Amniotic epithelial cell (primary cell): ENCODE data around the gene PCDHGB3.
"Not testable (repeated sequence)": the region's sequence is repeated elsewhere in the genome, so short reads cannot be mapped to it uniquely, and the experiment has no call there.

ENCODE experiments used
- DNase-seq: peaks from one replicate; pipeline ENCODE4 v3.0.0-alpha.2; 2010; ENCODE audit warnings: low read depth

Gene PCDHGB3

DNA sequence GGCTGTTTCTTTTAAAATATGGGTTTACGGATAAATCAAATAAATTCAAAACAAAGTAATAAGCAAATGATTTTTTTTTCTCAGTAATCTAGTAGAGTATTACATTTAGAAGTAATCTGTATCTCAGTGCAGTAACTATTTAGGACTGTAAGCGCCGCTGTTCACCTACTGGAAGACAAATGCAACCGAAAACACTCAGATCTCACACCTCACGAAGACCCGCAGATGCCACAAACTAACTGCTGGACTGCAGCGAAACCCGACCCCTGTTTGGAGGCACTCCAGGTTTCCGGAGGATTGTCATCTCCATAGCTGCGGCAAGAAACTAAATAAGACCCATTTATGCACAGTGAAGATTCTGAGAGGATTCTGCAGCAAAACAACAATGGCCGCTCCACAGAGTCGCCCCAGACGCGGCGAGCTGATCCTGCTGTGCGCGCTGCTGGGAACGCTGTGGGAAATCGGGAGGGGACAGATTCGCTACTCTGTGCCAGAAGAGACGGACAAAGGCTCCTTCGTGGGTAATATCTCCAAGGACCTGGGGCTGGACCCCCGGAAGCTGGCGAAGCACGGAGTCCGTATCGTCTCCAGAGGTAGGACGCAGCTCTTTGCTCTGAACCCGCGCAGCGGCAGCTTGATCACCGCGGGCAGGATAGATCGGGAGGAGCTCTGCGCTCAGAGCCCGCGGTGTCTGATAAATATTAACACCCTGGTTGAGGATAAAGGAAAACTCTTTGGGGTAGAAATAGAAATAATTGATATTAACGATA is 22.6 kb downstream of the PCDHGB3 start, which contains the start of gene PCDHGA8:
PCDHGA8 (plus strand) TSS at position 205 of the 770 bp plus-strand sequence; CDS start at position 386, 181 bp downstream.
- DNase-seq, result no peak

DNA sequence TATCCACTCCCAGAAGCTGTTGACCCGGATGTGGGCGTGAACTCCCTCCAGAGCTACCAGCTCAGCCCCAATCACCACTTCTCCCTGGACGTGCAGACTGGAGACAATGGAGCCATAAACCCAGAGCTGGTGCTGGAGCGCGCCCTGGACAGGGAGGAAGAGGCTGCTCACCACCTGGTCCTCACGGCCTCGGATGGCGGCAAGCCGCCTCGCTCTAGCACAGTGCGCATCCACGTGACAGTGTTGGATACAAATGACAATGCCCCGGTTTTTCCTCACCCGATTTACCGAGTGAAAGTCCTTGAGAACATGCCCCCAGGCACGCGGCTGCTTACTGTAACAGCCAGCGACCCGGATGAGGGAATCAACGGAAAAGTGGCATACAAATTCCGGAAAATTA is 23.2 kb downstream of the PCDHGB3 start:
- DNase-seq, result no peak

DNA sequence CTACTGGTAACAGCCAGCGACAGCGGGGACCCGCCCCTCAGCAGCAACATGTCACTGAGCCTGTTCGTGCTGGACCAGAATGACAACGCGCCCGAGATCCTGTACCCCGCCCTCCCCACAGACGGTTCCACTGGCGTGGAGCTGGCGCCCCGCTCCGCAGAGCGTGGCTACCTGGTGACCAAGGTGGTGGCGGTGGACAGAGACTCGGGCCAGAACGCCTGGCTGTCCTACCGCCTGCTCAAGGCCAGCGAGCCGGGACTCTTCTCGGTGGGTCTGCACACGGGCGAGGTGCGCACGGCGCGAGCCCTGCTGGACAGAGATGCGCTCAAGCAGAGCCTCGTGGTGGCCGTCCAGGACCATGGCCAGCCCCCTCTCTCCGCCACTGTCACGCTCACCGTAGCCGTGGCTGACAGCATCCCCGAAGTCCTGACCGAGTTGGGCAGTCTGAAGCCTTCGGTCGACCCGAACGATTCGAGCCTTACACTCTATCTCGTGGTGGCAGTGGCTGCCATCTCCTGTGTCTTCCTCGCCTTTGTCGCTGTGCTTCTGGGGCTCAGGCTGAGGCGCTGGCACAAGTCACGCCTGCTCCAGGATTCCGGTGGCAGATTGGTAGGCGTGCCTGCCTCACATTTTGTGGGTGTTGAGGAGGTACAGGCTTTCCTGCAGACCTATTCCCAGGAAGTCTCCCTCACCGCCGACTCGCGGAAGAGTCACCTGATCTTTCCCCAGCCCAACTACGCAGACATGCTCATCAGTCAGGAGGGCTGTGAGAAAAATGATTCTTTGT is 24.6 kb downstream of the PCDHGB3 start:
- not testable (repeated sequence) for DNase-seq

DNA sequence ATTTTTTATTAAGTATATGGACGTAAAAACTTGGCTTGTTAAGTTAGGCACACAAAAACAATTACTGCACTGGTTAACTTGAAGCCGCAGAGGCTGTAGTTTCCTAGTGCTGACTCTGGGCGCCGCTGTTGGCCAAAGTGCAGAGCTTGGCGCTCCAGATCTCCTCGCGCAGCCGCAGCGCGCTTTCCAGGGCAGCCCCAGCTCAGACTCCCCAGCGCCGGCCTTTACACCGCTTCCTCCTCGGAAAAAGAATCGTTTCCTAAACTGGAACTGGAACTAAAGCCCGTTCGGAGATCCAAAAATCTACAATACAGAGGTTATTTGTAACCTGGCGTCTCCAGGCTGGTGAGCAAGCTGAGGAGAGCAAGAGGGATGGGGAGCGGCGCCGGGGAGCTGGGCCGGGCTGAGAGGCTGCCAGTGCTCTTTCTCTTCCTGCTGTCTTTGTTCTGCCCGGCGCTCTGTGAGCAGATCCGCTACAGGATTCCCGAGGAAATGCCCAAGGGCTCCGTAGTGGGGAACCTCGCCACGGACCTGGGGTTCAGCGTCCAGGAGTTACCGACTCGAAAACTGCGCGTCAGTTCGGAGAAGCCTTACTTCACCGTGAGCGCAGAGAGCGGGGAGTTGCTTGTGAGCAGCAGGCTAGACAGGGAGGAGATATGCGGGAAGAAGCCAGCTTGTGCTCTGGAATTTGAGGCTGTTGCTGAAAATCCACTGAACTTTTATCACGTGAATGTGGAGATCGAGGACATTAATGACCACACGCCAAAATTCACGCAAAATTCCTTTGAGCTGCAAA is 27.9 kb downstream of the PCDHGB3 start, which contains the start of gene PCDHGB5:
PCDHGB5 (plus strand) TSS at position 192 of the 796 bp plus-strand sequence; CDS start at position 373, 181 bp downstream.
- peak; percentile 44 for DNase-seq

DNA sequence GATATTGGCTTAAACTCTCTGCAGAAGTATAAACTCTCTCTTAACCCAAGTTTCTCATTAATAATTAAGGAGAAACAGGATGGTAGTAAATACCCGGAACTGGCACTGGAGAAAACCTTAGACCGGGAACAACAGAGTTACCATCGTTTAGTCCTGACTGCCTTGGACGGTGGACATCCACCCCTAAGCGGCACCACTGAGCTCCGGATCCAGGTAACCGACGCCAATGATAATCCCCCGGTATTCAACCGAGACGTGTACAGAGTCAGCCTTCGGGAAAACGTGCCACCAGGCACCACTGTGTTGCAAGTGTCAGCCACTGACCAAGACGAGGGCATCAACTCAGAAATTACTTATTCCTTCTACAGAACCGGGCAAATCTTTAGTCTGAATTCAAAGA is 28.6 kb downstream of the PCDHGB3 start:
- DNase-seq, result no peak

DNA sequence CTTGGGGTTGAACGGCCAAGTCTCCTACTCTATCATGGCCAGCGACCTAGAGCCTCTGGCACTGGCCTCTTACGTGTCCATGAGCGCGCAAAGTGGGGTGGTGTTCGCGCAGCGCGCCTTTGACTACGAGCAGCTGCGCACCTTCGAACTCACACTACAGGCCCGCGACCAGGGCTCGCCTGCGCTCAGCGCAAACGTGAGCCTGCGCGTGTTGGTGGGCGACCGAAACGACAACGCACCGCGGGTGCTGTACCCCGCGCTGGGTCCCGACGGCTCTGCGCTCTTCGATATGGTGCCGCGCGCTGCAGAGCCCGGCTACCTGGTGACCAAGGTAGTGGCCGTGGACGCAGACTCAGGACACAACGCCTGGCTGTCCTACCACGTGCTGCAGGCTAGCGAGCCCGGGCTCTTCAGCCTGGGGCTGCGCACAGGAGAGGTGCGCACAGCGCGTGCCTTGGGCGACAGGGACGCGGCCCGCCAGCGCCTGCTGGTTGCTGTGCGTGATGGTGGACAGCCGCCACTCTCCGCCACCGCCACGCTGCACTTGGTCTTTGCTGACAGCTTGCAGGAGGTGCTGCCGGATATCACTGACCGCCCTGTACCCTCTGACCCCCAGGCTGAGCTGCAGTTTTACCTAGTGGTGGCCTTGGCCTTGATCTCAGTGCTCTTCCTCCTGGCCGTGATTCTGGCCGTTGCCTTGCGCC is 29.7 kb downstream of the PCDHGB3 start:
- no peak for DNase-seq

DNA sequence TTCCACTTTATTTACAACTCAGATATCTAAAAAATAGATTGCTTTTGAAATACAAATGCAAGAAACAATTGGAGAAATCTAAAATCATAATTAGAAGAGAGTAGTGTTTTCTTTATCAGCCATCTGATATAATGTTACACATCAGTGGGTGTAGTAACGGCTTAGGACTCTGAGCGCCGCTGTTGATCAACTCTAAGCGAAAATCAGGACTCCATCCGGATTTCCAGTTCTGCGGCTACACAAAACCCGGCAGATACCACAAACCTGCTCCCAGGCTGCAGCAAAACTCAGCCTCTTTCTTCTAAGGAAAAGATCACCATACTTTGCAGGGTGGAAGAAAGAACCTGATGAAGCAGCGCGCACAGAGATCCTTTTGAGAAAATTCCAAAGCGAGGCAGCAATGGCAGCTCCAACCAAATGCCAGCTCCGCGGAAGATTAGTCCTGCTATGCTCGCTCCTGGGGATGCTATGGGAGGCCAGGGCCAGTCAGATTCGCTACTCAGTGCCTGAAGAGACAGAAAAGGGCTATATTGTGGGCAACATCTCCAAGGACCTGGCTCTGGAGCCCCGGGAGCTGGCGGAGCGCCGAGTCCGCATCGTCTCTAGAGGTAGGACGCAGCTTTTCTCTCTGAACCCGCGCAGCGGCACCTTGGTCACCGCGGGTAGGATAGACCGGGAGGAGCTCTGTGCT is 32.7 kb downstream of the PCDHGB3 start, which contains the start of gene PCDHGA9:
PCDHGA9 (plus strand) TSS at position 226 of the 691 bp plus-strand sequence; CDS start at position 401, 175 bp downstream.
- peak; percentile 41 for DNase-seq

DNA sequence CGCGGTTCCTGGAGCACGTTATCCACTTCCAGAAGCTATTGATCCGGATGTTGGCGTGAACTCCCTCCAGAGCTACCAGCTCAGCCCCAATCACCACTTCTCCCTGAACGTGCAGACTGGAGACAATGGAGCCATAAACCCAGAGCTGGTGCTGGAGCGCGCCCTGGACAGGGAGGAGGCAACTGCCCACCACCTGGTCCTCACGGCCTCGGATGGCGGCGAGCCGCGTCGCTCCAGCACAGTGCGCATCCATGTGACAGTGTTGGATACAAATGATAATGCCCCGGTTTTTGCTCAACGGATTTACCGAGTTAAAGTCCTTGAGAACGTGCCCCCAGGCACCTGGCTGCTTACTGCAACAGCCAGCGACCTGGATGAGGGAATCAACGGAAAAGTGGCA is 33.3 kb downstream of the PCDHGB3 start:
- no peak for DNase-seq

DNA sequence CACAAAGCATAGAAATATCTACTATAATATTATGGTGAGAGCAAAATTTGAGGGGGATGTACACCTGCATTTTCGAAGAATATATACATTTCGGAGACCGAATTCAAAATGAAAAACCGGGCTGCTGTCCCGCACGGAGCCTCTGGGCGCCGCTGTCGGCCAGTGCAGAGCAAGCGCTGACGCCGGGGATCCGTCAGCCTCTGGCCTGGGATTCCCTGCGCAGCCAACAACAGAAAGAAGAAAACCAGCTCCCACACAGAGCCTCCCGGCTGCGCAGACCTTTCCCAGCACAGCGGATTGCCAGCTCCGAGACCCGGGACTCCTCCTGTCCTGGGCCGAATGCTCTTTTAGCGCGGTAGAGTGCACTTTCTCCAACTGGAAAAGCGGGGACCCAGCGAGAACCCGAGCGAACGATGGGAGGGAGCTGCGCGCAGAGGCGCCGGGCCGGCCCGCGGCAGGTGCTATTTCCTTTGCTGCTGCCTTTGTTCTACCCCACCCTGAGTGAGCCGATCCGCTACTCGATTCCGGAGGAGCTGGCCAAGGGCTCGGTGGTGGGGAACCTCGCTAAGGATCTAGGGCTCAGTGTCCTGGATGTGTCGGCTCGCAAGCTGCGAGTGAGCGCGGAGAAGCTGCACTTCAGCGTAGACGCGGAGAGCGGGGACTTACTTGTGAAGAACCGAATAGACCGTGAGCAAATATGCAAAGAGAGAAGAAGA is 37.9 kb downstream of the PCDHGB3 start, which contains the start of gene PCDHGB6:
PCDHGB6 (plus strand) TSS at position 232 of the 716 bp plus-strand sequence; CDS start at position 414, 182 bp downstream.
- DNase-seq, result peak; percentile 34

DNA sequence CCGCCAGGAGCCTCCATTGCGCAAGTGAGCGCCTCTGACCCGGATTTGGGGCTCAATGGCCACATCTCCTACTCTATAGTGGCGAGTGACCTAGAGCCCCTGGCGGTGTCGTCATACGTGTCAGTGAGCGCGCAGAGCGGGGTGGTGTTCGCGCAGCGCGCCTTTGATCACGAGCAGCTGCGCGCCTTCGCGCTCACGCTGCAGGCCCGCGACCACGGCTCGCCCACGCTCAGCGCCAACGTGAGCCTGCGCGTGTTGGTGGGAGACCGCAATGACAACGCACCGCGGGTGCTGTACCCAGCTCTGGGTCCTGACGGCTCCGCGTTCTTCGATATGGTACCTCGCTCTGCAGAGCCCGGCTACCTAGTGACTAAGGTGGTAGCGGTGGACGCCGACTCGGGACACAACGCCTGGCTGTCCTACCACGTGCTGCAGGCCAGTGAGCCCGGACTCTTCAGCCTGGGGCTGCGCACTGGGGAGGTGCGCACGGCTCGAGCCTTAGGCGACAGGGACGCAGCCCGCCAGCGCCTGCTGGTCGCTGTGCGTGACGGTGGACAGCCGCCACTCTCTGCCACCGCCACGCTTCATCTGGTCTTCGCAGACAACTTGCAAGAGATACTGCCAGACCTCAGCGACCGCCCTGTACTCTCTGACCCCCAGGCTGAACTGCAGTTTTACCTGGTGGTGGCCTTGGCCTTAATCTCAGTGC is 39.7 kb downstream of the PCDHGB3 start:
- DNase-seq, result no peak

DNA sequence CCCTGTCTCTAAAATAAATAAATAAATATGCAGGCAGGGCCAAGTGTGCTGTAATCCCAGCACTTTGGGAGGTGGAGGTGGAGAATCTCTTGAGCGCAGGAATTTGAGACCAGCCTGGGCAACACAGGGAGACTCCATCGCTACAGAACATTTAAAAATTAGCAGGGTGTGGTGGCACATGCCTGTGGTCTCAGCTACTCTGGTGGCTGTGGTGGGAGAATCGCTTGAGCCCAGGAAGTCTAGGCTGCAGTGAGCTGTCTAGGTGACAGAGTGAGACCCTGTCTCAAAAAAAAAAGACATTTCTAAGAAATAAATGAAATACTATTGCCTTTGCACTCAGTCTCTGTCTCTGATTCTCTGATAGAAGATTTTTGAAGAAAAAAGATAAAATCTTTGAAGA is 41.5 kb downstream of the PCDHGB3 start:
- DNase-seq, result no peak

DNA sequence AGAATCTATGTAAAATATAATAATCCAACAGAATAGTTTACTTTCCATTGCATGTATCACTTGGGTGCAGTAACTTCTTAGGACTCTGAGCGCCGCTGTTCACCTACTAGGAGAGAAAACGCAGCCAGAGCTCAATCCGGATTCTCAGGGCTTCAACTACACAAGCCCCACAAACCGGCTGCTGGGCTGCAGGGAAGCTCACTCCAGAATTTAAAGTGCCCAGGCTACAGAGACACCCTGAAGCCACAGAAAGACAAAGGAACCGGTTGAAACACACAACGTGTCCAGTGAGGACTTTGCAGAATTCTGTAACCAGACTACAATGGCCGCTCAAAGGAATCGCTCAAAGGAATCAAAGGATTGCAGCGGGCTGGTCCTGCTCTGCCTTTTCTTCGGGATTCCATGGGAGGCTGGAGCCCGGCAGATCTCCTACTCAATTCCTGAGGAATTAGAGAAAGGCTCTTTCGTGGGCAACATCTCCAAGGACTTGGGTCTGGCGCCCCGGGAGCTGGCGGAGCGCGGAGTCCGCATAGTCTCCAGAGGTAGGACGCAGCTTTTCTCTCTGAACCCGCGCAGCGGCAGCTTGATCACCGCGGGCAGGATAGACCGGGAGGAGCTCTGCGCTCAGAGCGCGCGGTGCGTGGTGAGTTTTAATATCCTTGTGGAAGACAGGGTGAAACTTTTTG is 43.0 kb downstream of the PCDHGB3 start, which contains the start of gene PCDHGA10:
PCDHGA10 (plus strand) TSS at position 134 of the 686 bp plus-strand sequence; CDS start at position 323, 189 bp downstream.
- DNase-seq, result peak; percentile 72

DNA sequence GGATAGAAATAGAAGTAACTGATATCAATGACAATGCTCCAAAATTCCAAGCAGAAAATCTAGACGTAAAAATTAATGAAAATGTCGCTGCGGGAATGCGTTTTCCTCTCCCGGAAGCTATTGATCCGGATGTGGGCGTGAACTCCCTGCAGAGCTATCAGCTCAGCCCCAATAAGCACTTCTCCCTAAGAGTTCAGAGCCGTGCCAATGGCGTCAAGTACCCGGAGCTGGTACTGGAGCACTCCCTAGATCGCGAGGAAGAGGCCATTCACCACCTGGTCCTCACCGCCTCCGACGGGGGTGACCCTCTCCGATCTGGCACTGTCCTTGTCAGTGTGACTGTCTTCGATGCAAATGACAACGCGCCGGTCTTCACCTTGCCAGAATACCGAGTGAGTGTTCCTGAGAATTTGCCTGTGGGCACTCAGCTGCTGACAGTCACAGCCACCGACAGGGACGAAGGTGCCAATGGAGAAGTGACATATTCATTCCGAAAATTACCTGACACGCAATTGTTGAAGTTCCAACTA is 43.6 kb downstream of the PCDHGB3 start:
- no peak for DNase-seq

DNA sequence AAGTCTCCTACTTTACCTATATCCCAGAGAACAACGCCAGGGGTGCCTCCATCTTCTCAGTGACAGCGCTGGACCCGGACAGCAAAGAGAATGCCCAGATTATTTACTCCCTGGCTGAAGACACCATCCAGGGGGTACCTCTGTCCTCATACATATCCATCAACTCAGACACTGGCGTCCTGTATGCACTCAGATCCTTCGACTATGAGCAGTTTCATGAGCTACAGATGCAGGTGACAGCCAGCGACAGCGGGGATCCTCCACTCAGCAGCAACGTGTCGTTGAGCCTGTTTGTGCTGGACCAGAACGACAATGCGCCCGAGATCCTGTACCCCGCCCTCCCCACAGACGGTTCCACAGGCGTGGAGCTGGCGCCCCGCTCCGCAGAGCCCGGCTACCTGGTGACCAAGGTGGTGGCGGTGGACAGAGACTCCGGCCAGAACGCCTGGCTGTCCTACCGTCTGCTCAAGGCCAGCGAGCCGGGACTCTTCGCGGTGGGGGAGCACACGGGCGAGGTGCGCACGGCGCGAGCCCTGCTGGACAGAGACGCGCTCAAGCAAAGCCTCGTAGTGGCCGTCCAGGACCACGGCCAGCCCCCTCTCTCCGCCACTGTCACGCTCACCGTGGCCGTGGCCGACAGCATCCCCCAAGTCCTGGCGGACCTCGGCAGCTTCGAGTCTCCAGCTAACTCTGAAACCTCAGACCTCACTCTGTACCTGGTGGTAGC is 44.7 kb downstream of the PCDHGB3 start:
- DNase-seq, result not testable (repeated sequence)

DNA sequence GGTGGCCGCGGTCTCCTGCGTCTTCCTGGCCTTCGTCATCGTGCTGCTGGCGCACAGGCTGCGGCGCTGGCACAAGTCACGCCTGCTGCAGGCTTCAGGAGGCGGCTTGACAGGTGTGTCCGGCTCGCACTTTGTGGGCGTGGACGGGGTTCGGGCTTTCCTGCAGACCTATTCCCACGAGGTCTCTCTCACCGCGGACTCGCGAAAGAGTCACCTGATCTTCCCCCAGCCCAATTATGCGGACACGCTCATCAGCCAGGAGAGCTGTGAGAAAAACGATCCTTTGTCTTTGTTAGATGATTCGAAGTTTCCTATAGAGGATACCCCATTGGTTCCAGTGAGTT is 45.2 kb downstream of the PCDHGB3 start:
- not testable (repeated sequence) for DNase-seq

DNA sequence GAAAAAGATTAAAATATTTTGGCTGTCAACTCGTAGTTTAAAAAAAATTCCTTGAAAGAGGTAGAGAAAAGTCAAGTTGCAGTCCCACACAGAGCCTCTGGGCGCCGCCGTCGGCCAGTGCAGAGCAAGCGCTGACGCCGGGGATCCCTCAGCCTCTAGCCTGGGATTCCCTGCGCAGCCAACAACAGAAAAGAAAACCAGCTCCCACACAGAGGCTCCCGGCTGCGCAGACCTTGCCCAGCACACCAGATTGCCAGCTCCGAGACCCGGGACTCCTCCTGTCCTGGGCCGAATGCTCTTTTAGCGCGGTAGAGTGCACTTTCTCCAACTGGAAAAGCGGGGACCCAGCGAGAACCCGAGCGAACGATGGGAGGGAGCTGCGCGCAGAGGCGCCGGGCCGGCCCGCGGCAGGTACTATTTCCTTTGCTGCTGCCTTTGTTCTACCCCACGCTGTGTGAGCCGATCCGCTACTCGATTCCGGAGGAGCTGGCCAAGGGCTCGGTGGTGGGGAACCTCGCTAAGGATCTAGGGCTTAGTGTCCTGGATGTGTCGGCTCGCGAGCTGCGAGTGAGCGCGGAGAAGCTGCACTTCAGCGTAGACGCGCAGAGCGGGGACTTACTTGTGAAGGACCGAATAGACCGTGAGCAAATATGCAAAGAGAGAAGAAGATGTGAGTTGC is 47.6 kb downstream of the PCDHGB3 start, which contains the start of gene PCDHGB7:
PCDHGB7 (plus strand) TSS at position 184 of the 679 bp plus-strand sequence; CDS start at position 367, 183 bp downstream.
- DNase-seq, result peak; percentile 82
